Uterus (tissue), 2 donors: ENCODE results near the gene ABCC4.

Source experiments
- POLR2A ChIP-seq, 2 donors: fragments of 450-650 bp; IDR thresholded peaks; one replicate each; pipeline ENCODE4 v1.6.1; 2016; ENCODE audit warnings: antibody characterized with exemption in 2 of 2, mild to moderate bottlenecking in 1 of 2, moderate library complexity in 1 of 2
- TF ChIP-seq, protein P1 (sequence below), 4 experiments: fragments of 200-600 bp in 2 of 4; fragments of 450-650 bp in 2 of 4; sonication (generic) in 2 of 4; IDR thresholded peaks; one replicate each; pipeline ENCODE4 v1.5.1; 2016 to 2019; ENCODE audit warnings: antibody characterized with exemption in 4 of 4, mild to moderate bottlenecking in 2 of 4, moderate library complexity in 1 of 4

DNA sequence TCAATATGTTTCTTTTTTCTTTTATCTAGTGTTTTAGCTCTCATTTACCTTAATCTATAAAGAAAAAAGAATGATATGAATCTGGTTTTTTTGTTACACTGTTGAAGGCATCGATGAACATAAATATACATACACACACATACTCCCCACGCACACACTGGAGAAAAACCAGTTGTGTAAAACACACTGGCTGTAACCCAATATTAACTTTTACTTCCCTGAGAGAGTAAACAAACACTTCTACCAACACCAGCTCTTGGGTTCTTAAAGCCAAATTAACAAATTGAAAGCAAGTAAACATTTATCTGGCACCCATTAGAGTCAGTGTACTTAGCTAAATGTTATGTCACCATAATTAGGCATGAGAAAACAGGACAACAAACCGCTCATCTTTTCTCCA, 145.7 kb downstream of the ABCC4 start:
- TF ChIP-seq, protein P1, sequence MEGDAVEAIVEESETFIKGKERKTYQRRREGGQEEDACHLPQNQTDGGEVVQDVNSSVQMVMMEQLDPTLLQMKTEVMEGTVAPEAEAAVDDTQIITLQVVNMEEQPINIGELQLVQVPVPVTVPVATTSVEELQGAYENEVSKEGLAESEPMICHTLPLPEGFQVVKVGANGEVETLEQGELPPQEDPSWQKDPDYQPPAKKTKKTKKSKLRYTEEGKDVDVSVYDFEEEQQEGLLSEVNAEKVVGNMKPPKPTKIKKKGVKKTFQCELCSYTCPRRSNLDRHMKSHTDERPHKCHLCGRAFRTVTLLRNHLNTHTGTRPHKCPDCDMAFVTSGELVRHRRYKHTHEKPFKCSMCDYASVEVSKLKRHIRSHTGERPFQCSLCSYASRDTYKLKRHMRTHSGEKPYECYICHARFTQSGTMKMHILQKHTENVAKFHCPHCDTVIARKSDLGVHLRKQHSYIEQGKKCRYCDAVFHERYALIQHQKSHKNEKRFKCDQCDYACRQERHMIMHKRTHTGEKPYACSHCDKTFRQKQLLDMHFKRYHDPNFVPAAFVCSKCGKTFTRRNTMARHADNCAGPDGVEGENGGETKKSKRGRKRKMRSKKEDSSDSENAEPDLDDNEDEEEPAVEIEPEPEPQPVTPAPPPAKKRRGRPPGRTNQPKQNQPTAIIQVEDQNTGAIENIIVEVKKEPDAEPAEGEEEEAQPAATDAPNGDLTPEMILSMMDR (IDR thresholded peaks at IDR 0.05) = no peak
- no peak for TF ChIP-seq POLR2A (IDR thresholded peaks at IDR 0.05)
